NCI-H1694 treated with DMSO at 0.1 percent for 48 hours (cell line): ENCODE results near the gene OPRL1.
A peak's percentile ranks its signal among the peaks of the same experiment; 100 is the strongest.
"Not testable (repeated sequence)": the region's sequence is repeated elsewhere in the genome, so short reads cannot be mapped to it uniquely, and the experiment has no call there.

ENCODE experiments used
- DNase-seq: peaks from one replicate; lab custom pipeline; 2025; lab: John Stamatoyannopoulos, UW

Gene OPRL1

DNA sequence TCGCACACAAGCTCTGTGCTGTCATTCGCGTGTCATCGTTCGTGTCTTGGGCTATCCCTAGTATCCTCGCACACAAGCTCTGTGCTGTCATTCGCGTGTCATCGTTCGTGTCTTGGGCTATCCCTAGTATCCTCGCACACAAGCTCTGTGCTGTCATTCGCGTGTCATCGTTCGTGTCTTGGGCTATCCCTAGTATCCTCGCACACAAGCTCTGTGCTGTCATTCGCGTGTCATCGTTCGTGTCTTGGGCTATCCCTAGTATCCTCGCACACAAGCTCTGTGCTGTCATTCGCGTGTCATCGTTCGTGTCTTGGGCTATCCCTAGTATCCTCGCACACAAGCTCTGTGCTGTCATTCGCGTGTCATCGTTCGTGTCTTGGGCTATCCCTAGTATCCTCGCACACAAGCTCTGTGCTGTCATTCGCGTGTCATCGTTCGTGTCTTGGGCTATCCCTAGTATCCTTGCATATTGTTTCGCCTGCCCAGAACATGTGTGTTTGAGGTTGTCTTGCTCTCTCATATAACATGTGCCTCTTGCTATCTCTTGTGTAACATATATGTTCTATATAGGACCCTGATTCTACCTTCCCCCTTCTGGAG lies 7.4 kb downstream of the OPRL1 start:
- not testable (repeated sequence) for DNase-seq

GRCh38 chr20:64088586-64088985 lies 8.7 kb downstream of the OPRL1 start:
- not testable (repeated sequence) for DNase-seq

DNA sequence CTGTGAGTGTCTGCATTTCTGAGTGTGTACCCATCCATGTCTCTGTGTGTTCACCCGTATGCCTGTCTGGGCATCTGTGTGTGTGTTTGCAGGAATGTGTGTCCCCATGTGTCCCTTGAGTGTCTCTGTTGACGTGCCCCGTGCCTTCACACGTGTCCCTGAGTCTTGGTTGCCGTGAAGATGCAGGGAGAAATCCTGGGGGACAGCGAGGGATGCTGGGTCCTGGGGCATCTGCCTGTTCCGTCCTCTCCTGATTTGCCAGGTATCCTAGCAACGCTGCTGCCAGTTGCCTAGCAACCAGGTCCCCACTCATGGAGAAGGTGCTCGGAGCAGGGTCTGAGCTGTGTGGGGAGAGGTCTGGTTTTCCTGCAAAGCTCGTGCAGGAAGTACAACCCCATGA lies 10.3 kb downstream of the OPRL1 start:
- DNase-seq = no peak

- DNase-seq = no peak
These were observed 11.5 kb downstream of the OPRL1 start for GRCh38 chr20:64091340-64091739.

GRCh38 chr20:64091770-64092169 lies 11.9 kb downstream of the OPRL1 start:
- DNase-seq = no peak

DNA sequence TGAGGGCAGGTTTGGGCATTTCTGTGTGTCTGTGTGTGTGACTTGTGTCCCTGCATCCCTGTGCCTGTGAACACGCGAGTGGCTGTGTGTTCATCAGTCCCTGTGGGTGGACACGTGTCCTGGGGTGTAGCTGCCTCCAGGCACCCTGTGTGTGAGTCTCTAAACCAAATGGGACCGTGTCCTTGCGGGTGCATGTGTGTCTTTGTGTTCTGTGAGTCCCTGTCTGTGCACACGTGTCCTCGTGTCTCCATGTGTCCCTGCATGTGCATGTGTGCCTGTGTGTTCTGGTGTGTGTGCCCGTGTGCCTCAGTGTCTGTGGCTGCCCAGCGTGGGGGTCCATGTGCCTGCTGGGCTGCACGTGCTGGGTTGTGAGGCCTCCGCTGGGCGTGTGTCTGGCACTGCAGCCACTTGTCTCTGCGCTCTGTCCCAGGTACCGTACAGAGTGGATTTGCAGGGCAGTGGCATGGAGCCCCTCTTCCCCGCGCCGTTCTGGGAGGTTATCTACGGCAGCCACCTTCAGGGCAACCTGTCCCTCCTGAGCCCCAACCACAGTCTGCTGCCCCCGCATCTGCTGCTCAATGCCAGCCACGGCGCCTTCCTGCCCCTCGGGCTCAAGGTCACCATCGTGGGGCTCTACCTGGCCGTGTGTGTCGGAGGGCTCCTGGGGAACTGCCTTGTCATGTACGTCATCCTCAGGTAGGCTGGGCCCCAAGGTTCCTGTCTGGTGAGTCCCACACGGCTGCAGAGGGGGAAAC lies 12.6 kb downstream of the OPRL1 start:
- no peak for DNase-seq

GRCh38 chr20:64093013-64093503 lies 13.2 kb downstream of the OPRL1 start:
- no peak for DNase-seq

- DNase-seq = no peak
These were observed 15.6 kb downstream of the OPRL1 start for GRCh38 chr20:64095455-64095854.

DNA sequence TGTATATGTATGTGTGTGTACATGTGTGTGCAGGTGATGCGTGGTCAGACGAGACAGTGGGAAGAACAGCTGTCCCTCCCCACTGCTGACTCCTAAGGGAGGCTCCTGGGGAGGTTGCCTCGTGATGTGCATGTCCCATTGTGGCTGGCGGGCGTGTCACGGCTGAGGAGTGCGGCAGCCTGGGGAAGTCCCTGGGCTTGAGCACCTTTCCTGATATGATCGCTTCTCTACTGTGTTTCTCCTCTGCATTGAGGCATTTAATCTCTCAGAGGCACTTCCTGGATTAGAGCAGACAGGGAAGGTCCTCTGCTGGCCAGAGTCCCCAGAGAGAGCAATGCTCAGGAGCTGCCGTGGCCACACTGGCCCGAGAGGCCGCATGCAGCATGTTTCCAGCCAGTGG lies 16.0 kb downstream of the OPRL1 start:
- no peak for DNase-seq

GRCh38 chr20:64096535-64096934 lies 16.7 kb downstream of the OPRL1 start:
- no peak for DNase-seq

DNA sequence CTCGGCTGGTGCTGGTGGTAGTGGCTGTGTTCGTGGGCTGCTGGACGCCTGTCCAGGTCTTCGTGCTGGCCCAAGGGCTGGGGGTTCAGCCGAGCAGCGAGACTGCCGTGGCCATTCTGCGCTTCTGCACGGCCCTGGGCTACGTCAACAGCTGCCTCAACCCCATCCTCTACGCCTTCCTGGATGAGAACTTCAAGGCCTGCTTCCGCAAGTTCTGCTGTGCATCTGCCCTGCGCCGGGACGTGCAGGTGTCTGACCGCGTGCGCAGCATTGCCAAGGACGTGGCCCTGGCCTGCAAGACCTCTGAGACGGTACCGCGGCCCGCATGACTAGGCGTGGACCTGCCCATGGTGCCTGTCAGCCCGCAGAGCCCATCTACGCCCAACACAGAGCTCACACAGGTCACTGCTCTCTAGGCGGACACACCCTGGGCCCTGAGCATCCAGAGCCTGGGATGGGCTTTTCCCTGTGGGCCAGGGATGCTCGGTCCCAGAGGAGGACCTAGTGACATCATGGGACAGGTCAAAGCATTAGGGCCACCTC lies 18.7 kb downstream of the OPRL1 start:
- no peak for DNase-seq

- peak; percentile 47 for DNase-seq
These were observed 19.4 kb downstream of the OPRL1 start for GRCh38 chr20:64099086-64099786.

DNA sequence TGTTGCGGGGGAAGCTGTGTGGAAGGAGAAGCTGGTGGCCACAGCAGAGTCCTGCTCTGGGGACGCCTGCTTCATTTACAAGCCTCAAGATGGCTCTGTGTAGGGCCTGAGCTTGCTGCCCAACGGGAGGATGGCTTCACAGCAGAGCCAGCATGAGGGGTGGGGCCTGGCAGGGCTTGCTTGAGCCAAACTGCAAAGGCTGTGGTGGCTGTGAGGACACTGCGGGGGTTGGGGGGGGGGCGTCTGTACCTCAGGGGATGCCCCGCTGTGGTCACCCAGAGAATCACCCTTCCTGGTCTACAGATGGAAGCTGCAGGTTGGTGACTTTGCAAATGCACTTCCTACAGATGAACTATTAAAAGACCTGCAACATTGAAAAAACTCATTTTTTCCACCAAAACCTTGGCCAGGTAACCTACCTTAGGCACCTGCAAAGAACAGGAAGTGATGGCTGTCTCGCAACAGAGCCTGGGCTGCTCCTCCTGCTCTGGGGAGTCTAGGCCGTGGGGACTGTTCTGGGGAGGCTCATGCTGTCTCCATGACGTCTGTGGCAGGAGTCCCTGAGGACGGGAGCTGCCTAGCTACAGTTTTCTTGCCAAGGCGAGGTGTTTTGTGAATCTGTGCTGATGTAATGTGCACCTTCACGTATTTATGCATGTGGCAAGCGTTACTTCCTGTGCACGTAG lies 20.1 kb downstream of the OPRL1 start:
- DNase-seq = no peak

DNA sequence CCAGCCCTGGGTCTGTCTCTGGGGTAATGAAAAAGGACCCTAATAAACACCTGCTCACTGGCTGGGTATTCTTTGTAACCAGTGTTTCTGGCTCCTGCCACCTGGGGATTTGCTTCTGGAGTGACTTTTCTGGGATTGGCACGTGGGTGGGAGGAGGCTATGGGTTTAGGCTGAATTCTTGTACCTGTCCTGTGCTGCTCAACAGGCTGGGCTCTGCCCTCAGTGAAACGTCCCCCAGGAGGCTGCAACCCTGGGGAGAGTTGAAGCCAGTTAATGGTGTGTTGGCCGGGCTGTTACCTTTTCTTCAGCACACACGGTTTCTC lies 20.6 kb downstream of the OPRL1 start:
- no peak for DNase-seq

- DNase-seq = no peak
These were observed 21.2 kb downstream of the OPRL1 start for GRCh38 chr20:64100946-64101688.

DNA sequence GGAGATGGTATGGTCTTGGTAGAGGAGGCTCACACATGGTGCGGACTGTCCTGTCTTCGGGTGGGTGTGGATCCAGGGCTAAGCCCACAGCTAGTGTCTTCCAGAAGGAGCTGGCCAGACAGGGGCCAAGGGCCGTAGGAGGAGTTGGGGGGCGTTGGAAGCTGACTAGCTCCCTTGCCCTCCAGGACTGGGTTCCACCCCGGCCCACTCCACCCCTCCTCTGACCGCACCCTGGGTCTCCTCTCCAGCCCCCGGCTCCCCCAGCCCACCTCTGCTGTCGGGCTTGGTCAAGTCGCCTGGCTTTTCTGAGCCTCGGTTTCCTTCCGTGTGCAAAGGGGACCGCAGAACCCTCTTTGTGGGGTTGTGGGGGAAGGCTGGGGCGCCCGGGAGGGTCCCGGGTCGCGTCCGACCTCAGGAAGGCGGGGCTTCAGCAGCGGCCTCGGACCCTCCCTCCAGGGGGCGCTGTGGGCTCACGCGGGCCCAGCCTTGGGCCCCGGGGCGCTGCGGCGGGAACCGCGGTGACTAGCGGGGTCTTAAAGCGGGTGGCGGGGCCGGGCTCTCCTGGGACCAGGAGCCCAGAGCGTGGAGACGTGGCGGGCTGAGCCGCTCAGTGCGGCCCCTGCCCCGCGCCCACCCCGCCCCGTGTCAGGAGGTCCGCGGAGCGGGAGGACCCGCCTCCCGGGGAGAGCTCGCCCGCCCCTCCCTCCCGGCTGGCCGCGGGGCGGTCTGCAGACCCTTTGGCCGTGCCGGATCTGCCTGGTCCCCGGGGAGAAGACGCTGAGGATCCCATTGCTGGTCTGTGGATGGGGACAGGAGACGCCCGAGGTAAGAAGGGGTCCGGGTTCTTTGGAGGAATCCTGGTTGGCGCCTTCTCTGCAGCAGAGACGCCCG lies 22.1 kb downstream of the OPRL1 start:
- DNase-seq = no peak

DNA sequence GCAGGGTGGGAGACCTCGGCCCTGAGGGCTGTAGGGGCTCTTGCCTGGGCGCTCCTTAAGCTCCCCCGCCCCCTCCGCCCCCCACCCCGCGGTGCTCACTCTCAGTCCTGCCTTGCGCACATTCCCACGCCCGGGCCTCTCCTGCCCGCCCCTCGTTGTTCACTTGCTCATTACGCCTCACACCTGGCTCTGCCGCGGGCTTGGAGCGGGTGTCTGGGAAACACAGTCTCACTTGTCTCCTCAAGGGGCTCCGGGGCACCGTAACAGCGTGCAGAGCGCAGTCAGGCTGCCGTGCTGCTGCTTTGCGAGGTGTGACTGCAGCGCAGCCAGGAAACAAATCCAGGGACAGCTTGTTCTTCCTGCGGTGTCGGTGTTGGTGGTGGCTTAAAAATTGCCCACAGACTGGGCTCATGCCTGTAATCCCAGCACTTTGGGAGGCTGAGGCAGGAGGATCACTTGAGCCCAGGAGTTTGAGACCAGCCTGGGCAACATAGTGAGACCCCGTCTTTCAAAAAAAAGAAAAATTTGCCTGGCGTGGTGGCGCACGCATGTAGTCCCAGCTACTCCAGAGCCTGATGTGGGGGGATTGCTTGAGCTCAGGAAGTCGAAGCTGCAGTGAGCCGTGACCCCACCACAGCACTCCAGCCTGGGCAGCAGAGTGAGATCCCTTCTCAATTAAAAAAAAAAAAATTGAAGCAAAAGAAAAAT lies 22.9 kb downstream of the OPRL1 start:
- peak; percentile 40 for DNase-seq

DNA sequence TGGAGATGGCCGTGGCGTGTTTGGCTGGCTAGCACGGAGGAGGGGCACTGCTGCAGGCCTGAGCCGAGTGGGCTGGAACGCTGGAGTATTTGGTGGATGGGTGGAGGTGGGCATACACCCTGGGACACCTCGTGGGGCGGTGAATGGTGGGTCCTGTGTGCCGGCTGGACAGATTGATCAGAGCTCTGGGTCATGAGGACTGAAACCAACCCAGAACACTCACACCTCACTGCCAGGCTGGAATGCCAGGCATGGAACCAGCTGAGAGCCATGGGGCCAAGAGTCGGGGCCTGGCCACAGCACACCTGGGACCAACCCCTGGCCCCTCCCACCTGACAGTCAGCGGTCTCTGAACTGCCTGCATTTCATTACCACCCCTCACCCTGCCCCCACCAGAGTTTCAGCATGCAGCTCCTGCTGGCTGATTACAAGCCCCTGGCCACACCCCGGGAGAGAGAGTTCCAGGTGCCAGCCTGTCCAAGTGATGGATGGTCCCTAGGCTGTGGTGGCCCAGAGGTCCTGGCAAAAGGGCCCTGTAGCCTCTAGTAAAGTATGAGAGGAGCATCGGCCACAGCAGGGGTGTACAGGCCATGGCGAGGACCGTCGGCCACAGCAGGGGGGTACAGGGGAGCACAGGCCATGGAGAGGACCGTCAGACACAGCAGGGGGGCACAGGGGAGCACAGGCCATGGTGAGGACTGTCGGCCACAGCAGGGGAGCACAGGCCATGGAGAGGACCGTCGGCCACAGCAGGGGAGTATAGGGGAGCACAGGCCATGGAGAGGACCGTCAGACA lies 24.2 kb downstream of the OPRL1 start:
- no peak for DNase-seq
